ENCODE results near the gene HEBP1. TPM values are rescaled to one million over a fixed set of nuclear protein-coding genes. Genes with fewer than 3 reads are reported as not detected.
A peak's percentile ranks its signal among the peaks of the same experiment; 100 is the strongest.

The HEBP1 gene
- polyA plus RNA-seq, 10 donors: 38.0 to 56.2 (median 44.1) TPM

- no peak for DNase-seq
These were observed 6.7 kb downstream of the HEBP1 start for GRCh38 chr12:12993367-12993766.

- DNase-seq: peak in 1 of 3 donors; percentile 64
These were observed 7.5 kb downstream of the HEBP1 start for GRCh38 chr12:12992418-12993130.

- DNase-seq: no peak
These were observed 9.2 kb downstream of the HEBP1 start for GRCh38 chr12:12990700-12991468.

GRCh38 chr12:12987421-12987820, 12.6 kb downstream of the HEBP1 start:
- DNase-seq: no peak

- no peak for DNase-seq
These were observed 13.2 kb downstream of the HEBP1 start for GRCh38 chr12:12986775-12987331.

- no peak for DNase-seq
These were observed 14.2 kb downstream of the HEBP1 start for GRCh38 chr12:12985817-12986408.

GRCh38 chr12:12984149-12984548, 15.9 kb downstream of the HEBP1 start:
- no peak for DNase-seq

GRCh38 chr12:12983420-12984035, 16.5 kb downstream of the HEBP1 start:
- DNase-seq: peak; percentile 49 to 72 (median 54)

- no peak for DNase-seq
These were observed 17.7 kb downstream of the HEBP1 start for GRCh38 chr12:12982331-12982730.

GRCh38 chr12:12979731-12980259, 20.3 kb downstream of the HEBP1 start:
- peak; percentile 86 to 91 (median 90) for DNase-seq

- DNase-seq: peak; percentile 45 to 65 (median 53)
These were observed 20.9 kb downstream of the HEBP1 start for GRCh38 chr12:12979126-12979525.

GRCh38 chr12:12977231-12977630, 22.8 kb downstream of the HEBP1 start:
- DNase-seq: no peak

- peak in 1 of 3 donors; percentile 67 for DNase-seq
These were observed 23.7 kb downstream of the HEBP1 start for GRCh38 chr12:12976366-12976765.

- DNase-seq: no peak
These were observed 24.6 kb downstream of the HEBP1 start for GRCh38 chr12:12975322-12976077.

GRCh38 chr12:12974211-12974610, 25.9 kb downstream of the HEBP1 start:
- no peak for DNase-seq

GRCh38 chr12:12973019-12973418, 27.0 kb downstream of the HEBP1 start:
- DNase-seq: no peak

- no peak for DNase-seq
These were observed 34.2 kb downstream of the HEBP1 start for GRCh38 chr12:12965836-12966235.

GRCh38 chr12:12964255-12964654, 35.8 kb downstream of the HEBP1 start:
- no peak for DNase-seq

GRCh38 chr12:12960639-12961209, 39.3 kb downstream of the HEBP1 start:
- DNase-seq: no peak

GRCh38 chr12:12958886-12959285, 41.2 kb downstream of the HEBP1 start:
- no peak for DNase-seq

Measured in muscle of back (tissue), 11 donors.